H4 (cell line): ENCODE results near the gene ARHGAP19. TPM values are rescaled to one million over a fixed set of nuclear protein-coding genes. Genes with fewer than 3 reads are reported as not detected.
"Not testable (repeated sequence)": the region's sequence is repeated elsewhere in the genome, so short reads cannot be mapped to it uniquely, and the experiment has no call there.

ENCODE experiments used
- DNase-seq: peaks from one replicate; pipeline ENCODE4 v3.0.0-alpha.2; 2015; ENCODE audit warnings: low spot score
- total RNA-seq: library from RNA; depleted of rRNA; stranded (reverse); fragments of >200 nt; shearing (Covaris generic); gene quantifications from 2 replicates; pipeline ENCODE4 v1.2.3, GENCODE V29; 2014

ARHGAP19 gene
- total RNA-seq, 1 experiment from 2014 or later, result 9.5 TPM

DNA sequence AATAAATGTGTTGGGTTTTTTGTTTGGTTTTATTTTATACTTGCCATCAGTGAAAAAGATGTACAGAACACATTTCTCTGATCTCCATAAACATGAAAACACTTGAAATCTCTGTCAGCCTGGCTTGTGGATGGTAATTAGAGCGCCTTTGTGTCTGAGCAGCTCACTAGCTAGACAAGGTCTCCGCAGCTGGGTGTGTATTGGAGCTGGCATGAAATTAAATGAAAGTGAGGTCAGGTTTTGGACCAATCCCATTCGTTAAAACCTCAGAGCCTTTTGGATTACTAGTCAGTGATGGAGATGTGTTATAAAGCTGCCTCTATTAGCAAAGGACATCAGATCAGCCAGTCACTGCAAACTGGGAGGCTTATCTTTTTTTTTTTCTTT is 29.4 kb upstream of the ARHGAP19 start:
- DNase-seq, result no peak

DNA sequence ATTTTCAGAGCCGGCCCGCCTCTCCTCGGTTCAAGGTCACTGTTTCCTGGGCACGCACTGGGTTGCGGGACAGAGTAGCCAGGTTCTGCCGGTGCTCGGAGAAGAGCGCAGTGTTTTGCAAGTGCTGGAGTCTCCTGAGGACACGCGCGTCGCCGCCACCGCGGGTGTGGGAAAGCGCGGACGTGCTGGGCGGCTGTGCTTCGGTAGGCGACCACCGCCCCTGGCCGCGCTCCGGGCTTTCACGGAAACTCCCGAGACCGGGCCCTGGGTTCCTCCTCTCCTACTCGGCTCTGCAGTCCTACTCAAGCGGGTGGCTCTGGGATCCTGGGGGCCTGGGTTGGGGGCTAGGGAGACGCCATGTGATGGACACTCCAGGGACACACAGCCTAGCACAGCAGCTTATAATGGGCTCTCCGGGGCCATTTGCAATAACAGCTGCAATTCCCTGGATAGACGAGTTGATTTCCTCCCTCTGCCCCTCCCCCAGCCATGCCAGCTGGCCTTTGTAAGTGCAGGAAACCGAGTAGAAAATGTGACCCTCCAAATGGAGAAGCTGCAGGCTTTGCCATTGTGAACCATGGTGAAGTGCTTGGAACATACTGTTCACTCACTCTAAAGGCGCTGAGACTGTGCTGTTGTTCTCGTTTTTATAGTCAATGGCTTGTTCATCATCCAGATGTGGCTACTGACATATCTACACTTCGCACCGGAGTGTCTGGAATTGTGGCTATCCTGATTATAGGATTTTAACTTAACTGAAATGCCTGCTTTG is 28.8 kb upstream of the ARHGAP19 start:
- no peak for DNase-seq

DNA sequence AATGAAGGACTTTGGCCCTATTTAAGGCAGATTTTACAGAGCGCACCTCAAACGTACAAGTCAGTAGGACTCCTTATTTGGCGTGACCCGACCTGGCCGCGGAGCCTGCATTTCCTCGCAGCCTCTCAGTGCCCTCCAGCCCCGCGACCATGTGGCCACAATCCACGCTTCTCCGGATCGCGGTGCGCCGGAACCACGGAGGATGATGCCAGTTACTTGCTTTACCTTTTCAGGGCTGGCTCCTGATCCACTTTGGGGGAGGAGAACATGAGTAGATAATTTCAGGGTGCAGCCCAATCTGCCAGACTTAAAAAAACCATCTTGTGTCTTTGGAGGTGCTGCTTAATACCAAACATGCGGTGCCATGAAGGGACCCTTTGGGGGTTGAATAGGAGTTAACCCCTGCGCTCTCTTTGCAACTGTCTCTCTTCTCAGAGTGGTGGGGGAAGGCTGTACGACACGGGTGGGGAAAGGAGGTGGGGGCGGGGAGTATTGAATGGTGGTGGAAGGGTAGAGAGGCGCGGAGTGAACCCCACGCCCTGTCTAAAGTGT is 28.1 kb upstream of the ARHGAP19 start:
- no peak for DNase-seq

DNA sequence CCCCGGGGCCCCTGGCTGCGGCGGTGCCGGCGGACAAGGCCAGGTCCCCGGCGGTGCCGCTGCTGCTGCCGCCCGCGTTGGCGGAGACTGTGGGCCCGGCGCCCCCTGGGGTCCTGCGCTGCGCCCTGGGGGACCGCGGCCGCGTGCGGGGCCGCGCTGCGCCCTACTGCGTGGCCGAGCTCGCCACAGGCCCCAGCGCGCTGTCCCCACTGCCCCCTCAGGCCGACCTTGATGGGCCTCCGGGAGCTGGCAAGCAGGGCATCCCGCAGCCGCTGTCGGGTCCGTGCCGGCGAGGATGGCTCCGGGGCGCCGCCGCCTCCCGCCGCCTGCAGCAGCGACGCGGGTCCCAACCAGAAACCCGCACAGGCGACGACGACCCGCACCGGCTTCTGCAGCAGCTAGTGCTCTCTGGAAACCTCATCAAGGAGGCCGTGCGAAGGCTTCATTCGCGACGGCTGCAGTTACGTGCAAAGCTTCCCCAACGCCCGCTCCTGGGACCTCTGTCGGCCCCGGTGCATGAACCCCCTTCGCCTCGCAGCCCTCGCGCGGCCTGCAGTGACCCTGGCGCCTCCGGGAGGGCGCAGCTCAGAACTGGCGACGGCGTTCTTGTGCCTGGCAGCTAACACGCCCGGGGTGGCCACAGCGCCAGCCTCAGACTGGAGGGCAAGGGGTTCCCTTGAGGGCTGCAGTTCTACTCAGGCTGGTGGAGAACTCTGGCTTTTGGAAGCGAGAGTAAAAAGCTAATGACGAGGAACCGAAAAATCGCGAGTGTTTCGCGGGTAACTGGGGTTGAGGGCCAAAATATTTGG is 27.4 kb upstream of the ARHGAP19 start:
- no peak for DNase-seq

DNA sequence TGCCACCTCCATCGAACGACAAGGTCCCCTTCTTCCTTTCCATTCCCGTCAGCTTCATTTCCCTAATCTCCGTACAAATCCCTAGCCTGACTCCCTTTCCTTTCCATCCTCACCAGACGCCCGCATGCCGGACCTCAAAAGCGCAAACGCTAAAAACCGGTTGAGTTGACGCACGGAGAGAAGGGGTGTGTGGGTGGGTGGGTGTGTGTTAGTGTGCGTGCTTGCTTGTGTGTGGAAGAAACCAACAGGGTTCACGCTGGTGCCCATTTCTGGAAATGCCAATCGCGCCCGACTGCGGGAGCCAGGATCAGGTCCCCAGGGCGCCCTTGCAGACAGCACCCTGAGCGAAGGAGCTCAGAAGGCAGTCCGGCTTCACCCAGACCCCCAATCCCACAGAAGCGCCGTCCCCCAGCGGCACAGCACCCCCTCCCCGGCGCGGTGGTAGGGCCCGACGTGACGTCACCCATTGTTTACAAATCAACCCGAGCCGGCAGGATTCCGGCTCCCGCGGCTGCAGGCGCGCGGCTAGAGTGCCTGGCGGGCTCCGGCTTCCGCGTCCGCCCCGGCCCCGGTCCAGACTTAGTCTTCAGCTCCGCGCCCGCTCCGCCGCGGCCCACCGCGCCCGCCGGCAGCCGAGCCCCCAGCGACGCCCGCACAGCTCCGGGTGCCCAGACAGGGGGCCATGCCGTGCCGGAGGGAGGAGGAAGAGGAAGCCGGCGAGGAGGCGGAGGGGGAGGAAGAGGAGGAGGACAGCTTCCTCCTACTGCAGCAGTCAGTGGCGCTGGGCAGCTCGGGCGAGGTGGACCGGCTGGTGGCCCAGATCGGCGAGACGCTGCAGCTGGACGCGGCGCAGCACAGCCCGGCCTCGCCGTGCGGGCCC is 26.6 kb upstream of the ARHGAP19 start, which contains the start of gene FRAT1:
TSS of gene FRAT1 (plus strand) at position 500 of the 880 bp plus-strand sequence. CDS start at position 683, 183 bp downstream.
- DNase-seq, result peak; percentile 66

DNA sequence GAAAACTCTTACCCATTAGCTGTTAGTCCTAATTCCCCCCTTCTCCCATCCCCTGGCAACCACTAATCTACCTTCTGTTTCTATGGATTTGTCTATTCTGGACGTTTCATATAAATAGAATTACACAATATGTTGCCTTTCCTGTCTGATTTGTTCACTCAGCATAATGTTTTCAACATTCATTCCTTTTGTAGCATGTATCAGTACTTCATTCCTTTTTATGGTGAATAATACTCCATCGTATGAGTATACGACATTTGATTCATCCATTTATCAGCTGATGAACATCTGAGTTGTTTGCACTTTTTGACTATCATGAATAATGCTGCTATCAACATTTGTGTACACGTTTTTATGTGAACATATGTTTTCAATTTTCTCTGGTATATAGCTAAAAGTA is 22.2 kb upstream of the ARHGAP19 start:
- no peak for DNase-seq

DNA sequence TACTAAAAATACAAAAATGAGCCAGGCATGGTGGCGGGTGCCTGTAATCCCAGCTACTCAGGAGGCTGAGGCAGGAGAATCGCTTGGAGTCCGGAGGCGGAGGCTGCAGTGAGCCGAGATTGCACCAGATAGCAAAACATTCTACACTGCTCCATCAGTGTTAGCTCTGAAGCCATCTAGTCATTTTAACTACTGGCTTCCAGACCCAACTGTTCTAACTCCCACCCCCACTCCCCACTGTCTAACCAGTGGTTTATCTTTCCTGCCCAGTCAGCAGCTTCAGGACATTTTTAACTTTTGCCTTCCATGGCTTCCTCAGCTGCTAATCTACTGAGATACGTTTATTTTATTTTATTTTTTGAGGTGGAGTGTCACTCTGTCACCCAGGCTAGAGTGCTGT is 20.5 kb upstream of the ARHGAP19 start:
- DNase-seq, result no peak

DNA sequence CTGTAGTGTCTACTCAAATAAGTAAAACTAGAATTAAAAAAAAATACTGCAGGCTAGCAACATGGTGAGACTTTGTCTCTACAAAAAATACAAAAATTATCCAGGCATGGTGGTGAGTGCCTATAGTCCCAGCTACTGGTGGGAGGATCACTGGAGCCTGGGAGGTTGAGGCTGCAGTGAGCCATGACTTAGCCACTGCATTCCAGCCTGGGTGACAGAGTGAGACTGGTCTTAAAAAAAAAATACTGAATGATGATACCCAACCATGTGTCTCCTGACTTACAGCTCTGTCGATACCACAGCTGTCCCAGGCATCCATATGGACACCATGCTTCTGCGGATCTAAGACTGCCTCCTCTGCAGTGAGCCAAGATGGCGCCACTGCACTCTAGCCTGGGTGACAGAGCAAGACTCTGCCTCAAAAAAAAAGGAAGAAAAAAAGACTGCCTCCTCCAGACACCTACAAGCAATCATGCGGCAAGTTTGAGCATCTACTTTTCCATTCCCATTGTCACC is 18.7 kb upstream of the ARHGAP19 start:
- no peak for DNase-seq

DNA sequence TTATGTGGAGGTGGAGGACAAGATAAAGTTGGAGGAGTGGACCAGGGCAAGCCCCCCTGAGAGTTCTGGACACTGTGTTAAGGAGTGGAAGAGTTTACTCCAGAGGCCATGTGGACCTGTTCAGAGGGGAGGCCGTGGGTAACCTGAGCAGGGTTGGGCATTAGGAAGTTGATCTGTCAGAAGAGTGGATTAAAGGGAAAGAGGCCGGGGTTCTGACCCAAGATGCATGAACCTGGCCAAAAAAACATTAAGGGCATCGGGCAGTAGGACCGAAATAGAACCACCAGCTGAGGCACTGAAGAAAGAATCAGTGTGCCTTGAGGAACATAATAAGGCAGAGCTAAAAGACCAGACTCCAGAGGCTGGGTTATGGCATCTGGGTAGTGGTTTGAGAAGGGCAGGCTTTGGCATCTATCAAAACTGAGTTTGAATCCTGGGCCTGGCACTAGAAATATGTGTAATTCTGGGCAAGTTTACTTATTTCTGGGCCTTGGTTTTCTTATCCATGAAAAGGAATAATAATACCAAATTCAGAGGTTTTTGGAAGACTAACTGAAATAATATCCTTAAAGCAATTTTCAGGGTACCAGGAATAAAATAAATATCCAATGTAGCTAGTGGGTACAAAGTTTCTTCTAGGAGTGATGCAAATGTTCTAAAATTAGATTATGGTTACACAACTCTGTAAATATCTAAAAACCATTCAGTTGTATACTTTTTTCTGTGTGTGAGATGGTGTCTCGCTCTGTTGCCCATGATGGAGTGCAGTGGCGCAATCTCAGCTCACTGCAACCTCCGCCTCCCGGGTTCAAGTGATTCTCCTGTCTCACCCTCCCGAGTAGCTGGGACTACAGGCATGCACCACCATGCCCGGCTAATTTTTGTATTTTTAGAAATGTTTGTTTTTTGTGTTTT is 15.7 kb upstream of the ARHGAP19 start:
- DNase-seq, result no peak

DNA sequence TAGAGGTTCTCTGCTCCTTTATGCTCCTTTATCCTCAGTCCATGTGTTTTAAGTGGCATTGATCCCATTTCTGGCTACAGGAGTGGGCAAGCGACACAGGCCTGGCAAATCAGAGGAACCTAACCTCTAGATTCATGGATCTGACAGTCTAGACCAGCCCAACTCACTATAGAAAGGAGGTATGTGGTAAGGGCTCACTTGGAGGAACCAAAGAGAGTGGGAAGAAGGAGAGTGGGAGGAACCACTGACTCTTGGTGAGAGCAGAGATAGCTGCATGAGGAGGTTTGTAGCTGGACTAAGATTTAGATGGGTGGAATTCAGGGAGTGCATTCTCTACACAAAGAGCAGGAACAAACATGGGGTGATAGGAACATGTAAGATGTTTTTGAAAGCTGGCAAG is 15.0 kb upstream of the ARHGAP19 start:
- DNase-seq, result no peak

DNA sequence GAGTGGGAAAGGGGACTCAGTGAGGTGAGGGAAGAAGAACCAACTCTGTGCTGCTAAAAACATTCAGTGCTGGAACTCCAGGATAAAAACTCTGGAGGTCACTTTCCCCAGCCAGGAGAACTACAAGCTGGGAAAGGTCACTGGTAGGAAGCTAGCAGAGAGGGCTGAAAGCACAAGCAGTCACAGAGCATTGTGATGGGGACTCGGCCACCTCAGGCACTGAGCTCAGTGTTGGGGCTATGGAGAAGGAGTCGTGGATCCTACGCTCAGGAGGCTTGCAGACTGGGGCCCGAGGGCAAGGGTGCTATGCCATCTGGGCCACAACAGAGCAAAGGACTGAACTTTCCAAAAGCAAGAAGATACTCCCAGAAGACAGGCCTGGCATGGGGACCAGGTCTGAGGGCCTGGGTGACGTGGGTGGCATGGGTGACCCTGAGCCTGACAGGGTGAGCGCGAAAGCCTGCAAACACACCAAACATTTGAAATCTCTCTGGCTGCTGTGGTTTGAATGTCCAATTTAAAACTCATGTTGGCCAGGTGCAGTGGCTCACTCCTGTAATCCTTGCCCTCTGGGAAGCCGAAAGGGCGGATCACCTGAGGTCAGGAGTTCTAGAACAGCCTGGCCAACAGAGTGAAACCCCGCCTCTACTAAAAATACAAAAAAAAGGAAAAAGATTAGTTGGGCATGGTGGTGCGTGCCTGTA is 9.8 kb upstream of the ARHGAP19 start:
- DNase-seq, result no peak

DNA sequence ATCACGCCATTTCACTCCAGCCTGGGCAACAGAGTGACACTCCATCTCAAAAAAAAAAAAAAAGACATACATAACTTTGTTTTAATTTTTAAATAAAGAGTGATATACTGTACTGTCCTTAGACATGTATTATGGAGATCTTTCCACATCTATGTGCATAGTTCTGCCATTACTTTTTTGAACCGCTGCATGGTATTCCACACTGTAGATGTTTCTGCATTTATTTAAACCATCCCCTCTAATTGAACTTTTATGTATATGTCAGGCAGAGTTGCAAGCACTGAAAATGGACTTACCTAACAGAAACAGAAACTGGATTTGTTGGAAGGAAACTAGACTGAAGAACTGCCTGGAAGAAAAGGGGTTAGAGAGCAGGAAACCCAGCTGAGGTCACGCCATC is 8.5 kb upstream of the ARHGAP19 start:
- DNase-seq, result no peak

DNA sequence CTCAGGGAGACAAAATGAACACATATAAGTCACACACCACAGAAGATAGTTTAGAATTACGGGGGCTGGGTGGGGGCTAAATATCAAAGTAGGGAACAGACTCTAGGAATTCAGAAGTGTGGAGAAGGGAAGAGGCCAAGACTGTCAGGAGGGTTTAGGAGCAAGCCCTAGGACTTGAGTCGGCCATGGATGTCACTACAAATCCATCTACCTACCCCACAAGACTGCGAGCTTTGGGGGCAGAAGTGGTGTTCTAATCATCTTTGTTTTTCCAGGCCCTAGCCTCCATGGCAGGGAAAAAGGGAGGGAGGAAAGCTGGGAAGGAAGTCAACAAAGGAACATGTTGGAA is 5.8 kb upstream of the ARHGAP19 start:
- no peak for DNase-seq

DNA sequence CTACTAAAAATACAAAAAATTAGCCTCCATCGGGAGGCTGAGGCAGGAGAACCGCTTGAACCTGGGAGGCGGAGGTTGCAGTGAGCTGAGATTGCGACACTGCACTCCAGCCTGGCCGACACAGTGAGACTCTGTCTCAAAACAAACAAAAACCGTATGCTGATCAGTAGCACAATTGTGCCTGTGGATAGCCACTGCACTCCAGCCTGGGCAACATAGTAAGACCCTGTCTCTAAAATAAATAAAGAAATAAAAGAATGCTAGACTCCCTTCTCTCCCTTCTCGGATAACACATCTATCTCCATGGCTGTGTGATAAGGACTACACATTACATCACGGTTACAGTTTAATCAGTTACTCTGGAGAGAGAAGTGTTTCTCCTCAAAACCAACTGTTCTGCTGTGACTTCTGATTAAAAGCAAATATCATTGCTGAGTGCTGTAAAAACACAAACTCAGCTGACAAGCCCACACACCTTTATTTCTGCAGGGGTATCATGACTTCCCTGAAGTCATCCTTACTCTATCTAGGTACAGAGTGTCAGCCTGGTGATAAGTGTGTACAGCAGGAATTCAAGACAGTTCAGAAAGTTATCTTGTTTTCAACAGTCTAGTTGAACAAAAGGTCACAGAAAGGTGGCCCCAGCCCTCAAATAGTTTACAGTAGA is 5.3 kb upstream of the ARHGAP19 start:
- no peak for DNase-seq

DNA sequence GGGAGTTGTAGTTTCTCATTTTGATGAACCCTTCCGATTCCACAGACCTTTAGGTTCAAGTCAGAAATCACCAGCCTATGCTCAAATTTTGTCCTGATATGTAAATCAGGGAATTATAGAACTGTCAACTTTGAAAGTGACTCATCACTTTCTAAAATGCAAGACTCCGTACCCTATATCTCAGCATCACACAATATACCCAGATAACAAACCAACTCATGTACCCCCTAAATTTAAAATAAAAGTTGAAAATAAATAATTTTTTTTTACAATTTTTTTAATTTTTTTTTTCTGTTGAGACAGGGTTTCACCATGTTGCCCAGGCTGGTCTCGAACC is 393 bp upstream of the ARHGAP19 start:
- DNase-seq, result no peak

DNA sequence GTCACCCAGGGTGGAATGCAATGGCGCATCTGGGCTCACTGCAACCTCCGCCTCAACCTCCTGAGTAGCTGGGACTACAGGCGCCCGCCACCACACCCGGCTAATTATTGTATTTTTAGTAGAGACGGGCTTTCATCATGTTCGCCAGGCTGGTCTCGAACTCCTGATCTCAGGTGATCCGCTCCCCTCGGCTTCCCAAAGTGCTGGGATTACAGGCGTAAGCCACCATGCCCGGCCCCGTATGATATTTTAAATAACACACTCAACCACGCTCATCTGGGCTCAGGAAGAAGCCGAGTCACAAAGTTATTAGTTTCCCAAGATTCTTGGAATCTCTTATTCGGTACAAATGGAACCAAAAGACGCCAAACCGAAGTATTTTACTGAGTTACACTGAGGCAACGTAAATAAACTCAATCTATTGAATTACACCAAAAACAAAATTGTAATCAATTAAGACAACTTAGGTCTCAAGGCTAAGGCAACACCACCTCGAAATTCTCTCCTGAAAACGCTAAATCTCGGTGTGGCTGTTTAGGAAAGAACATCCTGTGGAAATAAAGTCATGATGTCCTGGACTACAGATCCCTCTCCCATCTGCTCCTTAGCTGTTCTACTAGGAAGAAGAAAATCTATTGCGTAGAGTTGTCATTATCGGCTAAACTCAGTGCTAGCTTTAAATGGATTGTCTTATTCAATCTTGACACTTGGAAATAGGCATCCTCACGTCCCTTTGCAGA is 910 bp downstream of the ARHGAP19 start:
- no peak for DNase-seq

DNA sequence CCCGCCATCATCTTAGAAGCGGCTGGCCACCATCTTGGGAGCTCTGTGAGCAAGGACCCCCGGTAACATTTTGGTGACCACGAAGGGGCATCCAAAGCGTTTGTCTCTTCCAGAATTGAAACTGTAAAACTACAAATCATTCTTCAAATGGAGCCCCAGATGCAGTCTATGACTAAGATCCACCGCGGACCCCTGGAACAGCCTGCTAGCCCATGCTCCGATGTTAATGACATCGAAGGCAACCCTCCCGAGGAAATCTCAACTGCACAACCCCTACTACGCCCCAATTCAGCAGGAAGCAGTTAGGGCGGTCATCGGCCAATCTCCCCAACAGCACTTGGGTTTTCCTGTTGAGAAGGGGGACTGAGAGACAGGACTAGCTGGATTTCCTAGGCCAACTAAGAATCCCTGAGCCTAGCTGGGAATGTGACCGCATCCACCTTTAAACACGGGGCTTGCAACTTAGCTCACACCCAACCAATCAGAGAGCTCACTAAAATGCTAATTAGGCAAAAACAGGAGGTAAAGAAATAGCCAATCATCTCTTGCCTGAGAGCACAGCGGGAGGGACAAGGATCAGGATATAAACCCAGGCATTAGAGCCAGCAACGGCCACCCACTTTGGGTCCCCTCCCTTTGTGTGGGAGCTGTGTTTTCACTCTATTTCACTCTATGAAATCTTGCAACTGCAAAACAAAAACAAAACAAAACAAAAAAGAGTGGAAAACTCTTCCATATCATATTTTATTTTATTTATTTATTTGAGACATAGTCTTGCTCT is 1.7 kb downstream of the ARHGAP19 start:
- DNase-seq, result not testable (repeated sequence)

DNA sequence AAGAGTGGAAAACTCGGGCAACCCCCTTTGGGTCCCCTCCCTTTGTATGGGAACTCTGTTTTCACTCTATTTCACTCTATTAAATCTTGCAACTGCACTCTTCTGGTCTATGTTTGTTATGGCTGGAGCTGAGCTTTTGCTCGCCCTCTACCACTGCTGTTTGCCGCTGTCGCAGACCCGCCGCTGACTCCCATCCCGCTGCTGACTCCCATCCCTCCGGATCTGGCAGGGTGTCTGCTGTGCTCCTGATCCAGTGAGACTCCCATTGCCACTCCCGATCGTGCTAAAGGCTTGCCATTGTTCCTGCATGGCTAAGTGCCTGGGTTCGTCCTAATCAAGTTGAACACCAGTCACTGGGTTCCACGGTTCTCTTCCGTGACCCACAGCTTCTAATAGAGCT is 2.4 kb downstream of the ARHGAP19 start:
- not testable (repeated sequence) for DNase-seq
